M059J (cell line): Measurements from ENCODE around the gene TMEM97. TPM values are rescaled to one million over a fixed set of nuclear protein-coding genes. Genes with fewer than 3 reads are reported as not detected.

Source experiments
- DNase-seq: peaks from one replicate; pipeline ENCODE4 v3.0.0-alpha.2; 2012; ENCODE audit warnings: low read depth
- total RNA-seq: library from RNA; depleted of rRNA; stranded (reverse); fragments of >200 nt; shearing (Covaris generic); gene quantifications from 2 replicates; pipeline ENCODE4 v1.2.3, GENCODE V29; 2014; rRNA removed

The TMEM97 gene
- total RNA-seq, 1 experiment from 2014 or later: 31.4 TPM

- no peak for DNase-seq
These were observed 46.5 kb downstream of the TMEM97 start for GRCh38 chr17:28365487-28365886.

- no peak for DNase-seq
These were observed 47.6 kb downstream of the TMEM97 start for GRCh38 chr17:28366605-28367004.

GRCh38 chr17:28367641-28368305 is 48.8 kb downstream of the TMEM97 start:
- no peak for DNase-seq

GRCh38 chr17:28368306-28368831 is 49.4 kb downstream of the TMEM97 start:
- no peak for DNase-seq

GRCh38 chr17:28368915-28369683 is 50.1 kb downstream of the TMEM97 start:
- DNase-seq: no peak

- DNase-seq: no peak
These were observed 50.7 kb downstream of the TMEM97 start for GRCh38 chr17:28369684-28370034.

GRCh38 chr17:28370035-28370743 is 51.2 kb downstream of the TMEM97 start, which contains the start of gene VTN:
VTN (minus strand) TSS chr17:28370307; CDS start chr17:28370203, 104 bp downstream.
- DNase-seq: peak; percentile 46

- DNase-seq: no peak
These were observed 51.7 kb downstream of the TMEM97 start for GRCh38 chr17:28370744-28371103.

- peak; percentile 80 for DNase-seq
These were observed 52.5 kb downstream of the TMEM97 start, which contains the start of gene SARM1 for GRCh38 chr17:28371245-28372202. SARM1 (plus strand) TSS chr17:28371694; CDS start chr17:28372033, 339 bp downstream.

GRCh38 chr17:28372203-28372944 is 53.4 kb downstream of the TMEM97 start:
- DNase-seq: peak; percentile 30

GRCh38 chr17:28372945-28373274 is 53.9 kb downstream of the TMEM97 start:
- no peak for DNase-seq

Other genes starting within 250 kb of the TMEM97 start
- gene IFT20, start 16.3 kb downstream of the TMEM97 start, total RNA-seq: 34.7 and 65.9 TPM in 2 replicates
- gene TNFAIP1, start 16.6 kb downstream of the TMEM97 start, total RNA-seq: 30.7 and 39.0 TPM in 2 replicates
- 119 and 121 TPM in 2 replicates for gene POLDIP2, start 38.3 kb downstream of the TMEM97 start, total RNA-seq
- not detected in 2 replicates for gene SEBOX, start 46.0 kb downstream of the TMEM97 start, total RNA-seq
- gene VTN, start 51.1 kb downstream of the TMEM97 start, total RNA-seq: not detected in 2 replicates
- gene SARM1, start 52.5 kb downstream of the TMEM97 start, total RNA-seq: 4.0 and 6.4 TPM in 2 replicates
- 6.4 and 6.8 TPM in 2 replicates for gene SLC46A1, start 87.0 kb downstream of the TMEM97 start, total RNA-seq
- gene SLC13A2, start 154.4 kb downstream of the TMEM97 start, total RNA-seq: not detected in 2 replicates
- not detected in 2 replicates for gene FOXN1, start 187.1 kb downstream of the TMEM97 start, total RNA-seq
- 29.8 and 36.9 TPM in 2 replicates for gene UNC119, start 233.4 kb downstream of the TMEM97 start, total RNA-seq